GM18526 (cell line): ENCODE data around the gene BTBD9.

Experiments
- POLR2A ChIP-seq: IDR thresholded peaks from 3 replicates; pipeline ENCODE4 v1.6.1; 2011; ENCODE audit not compliant: insufficient read length; ENCODE audit errors: extremely low read depth

Gene BTBD9

GRCh38 chr6:38476141-38476540 is 163.6 kb downstream of the BTBD9 start:
- TF ChIP-seq POLR2A: no peak

- no peak for TF ChIP-seq POLR2A
Observed at GRCh38 chr6:38470548-38470947, 169.2 kb downstream of the BTBD9 start.

GRCh38 chr6:38467566-38467965 is 172.2 kb downstream of the BTBD9 start:
- no peak for TF ChIP-seq POLR2A

GRCh38 chr6:38460186-38460585 is 179.5 kb downstream of the BTBD9 start:
- TF ChIP-seq POLR2A: no peak

- no peak for TF ChIP-seq POLR2A
Observed at GRCh38 chr6:38459291-38459690, 180.4 kb downstream of the BTBD9 start.

- no peak for TF ChIP-seq POLR2A
Observed at GRCh38 chr6:38453861-38454260, 185.9 kb downstream of the BTBD9 start.

GRCh38 chr6:38452816-38453660 is 186.7 kb downstream of the BTBD9 start:
- no peak for TF ChIP-seq POLR2A

- no peak for TF ChIP-seq POLR2A
Observed at GRCh38 chr6:38450717-38451116, 189.0 kb downstream of the BTBD9 start.

GRCh38 chr6:38445925-38446324 is 193.8 kb downstream of the BTBD9 start:
- TF ChIP-seq POLR2A: no peak

GRCh38 chr6:38445336-38445735 is 194.4 kb downstream of the BTBD9 start:
- TF ChIP-seq POLR2A: no peak

GRCh38 chr6:38443352-38444144 is 196.2 kb downstream of the BTBD9 start:
- TF ChIP-seq POLR2A: no peak

GRCh38 chr6:38438097-38438496 is 201.6 kb downstream of the BTBD9 start:
- TF ChIP-seq POLR2A: no peak

GRCh38 chr6:38436726-38437465 is 202.8 kb downstream of the BTBD9 start:
- TF ChIP-seq POLR2A: no peak

GRCh38 chr6:38435330-38435729 is 204.4 kb downstream of the BTBD9 start:
- TF ChIP-seq POLR2A: no peak

GRCh38 chr6:38434051-38434450 is 205.7 kb downstream of the BTBD9 start:
- no peak for TF ChIP-seq POLR2A

- no peak for TF ChIP-seq POLR2A
Observed at GRCh38 chr6:38432479-38432878, 207.2 kb downstream of the BTBD9 start.

GRCh38 chr6:38432079-38432478 is 207.7 kb downstream of the BTBD9 start:
- no peak for TF ChIP-seq POLR2A
